ENCODE data around the gene PLA2G5.

PLA2G5 gene

GRCh38 chr1:20073256-20073655, 3.3 kb downstream of the PLA2G5 start:
- no peak overlapping the region for H3K4me2 ChIP-seq (ENCODE audit: low read length)
- no peaks in the 10 kb centered on the region for H4K20me1 ChIP-seq (ENCODE audit: insufficient read depth, low read length)
- H3K9me2 ChIP-seq (ENCODE audit: low read depth, low read length) = no peaks in the 10 kb centered on the region
- no peak overlapping the region for H3K27ac ChIP-seq (ENCODE audit: low read depth, low read length, poor library complexity, severe bottlenecking)
- H3K4me3 ChIP-seq (ENCODE audit: low read depth, low read length, poor library complexity, severe bottlenecking) = no peak overlapping the region
- no peak overlapping the region for H2AFZ ChIP-seq (ENCODE audit: low read length)
- H3K9ac ChIP-seq (ENCODE audit: low read length) = no peak overlapping the region
- H3K27me3 ChIP-seq (ENCODE audit: insufficient read depth, low read length) = no peaks in the 10 kb centered on the region
- H3K9me3 ChIP-seq (ENCODE audit: low read length) = no peaks in the 10 kb centered on the region
- no peaks in the 10 kb centered on the region for H3F3A ChIP-seq (ENCODE audit: insufficient read depth, low read length)
- no peaks in the 10 kb centered on the region for H3K4me1 ChIP-seq (ENCODE audit: insufficient read depth, low read length, severe bottlenecking)
- H3K79me2 ChIP-seq (ENCODE audit: insufficient read depth, low read length) = no peaks in the 10 kb centered on the region
- TF ChIP-seq, protein P1, sequence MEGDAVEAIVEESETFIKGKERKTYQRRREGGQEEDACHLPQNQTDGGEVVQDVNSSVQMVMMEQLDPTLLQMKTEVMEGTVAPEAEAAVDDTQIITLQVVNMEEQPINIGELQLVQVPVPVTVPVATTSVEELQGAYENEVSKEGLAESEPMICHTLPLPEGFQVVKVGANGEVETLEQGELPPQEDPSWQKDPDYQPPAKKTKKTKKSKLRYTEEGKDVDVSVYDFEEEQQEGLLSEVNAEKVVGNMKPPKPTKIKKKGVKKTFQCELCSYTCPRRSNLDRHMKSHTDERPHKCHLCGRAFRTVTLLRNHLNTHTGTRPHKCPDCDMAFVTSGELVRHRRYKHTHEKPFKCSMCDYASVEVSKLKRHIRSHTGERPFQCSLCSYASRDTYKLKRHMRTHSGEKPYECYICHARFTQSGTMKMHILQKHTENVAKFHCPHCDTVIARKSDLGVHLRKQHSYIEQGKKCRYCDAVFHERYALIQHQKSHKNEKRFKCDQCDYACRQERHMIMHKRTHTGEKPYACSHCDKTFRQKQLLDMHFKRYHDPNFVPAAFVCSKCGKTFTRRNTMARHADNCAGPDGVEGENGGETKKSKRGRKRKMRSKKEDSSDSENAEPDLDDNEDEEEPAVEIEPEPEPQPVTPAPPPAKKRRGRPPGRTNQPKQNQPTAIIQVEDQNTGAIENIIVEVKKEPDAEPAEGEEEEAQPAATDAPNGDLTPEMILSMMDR (IDR thresholded peaks at IDR 0.05; ENCODE audit: low read length) = no peak
- H3K36me3 ChIP-seq (ENCODE audit: insufficient read depth, low read length) = no peaks in the 10 kb centered on the region

- Histone ChIP-seq H3K4me1 (ENCODE audit: insufficient read depth, low read length, severe bottlenecking) (no peaks in the 10 kb centered on the region), H3K27ac (ENCODE audit: low read depth, low read length, poor library complexity, severe bottlenecking) (no peak overlapping the region), H3K27me3 (ENCODE audit: insufficient read depth, low read length) (no peaks in the 10 kb centered on the region), H4K20me1 (ENCODE audit: insufficient read depth, low read length) (no peaks in the 10 kb centered on the region), H3K4me3 (ENCODE audit: low read depth, low read length, poor library complexity, severe bottlenecking) (no peak overlapping the region), H3F3A (ENCODE audit: insufficient read depth, low read length) (no peaks in the 10 kb centered on the region), H3K4me2 (ENCODE audit: low read length) (no peak overlapping the region), H3K36me3 (ENCODE audit: insufficient read depth, low read length) (no peaks in the 10 kb centered on the region), H3K9me2 (ENCODE audit: low read depth, low read length) (no peaks in the 10 kb centered on the region), H3K9ac (ENCODE audit: low read length) (no peak overlapping the region), H3K79me2 (ENCODE audit: insufficient read depth, low read length) (no peaks in the 10 kb centered on the region), H3K9me3 (ENCODE audit: low read length) (no peaks in the 10 kb centered on the region), H2AFZ (ENCODE audit: low read length) (no peak overlapping the region)
- TF ChIP-seq EZH2 (IDR thresholded peaks at IDR 0.05; ENCODE audit: borderline replicate concordance, low read length) = no peak
- TF ChIP-seq, protein P1 (IDR thresholded peaks at IDR 0.05; ENCODE audit: low read length) = no peak
Measured at GRCh38 chr1:20074055-20074724, 4.2 kb downstream of the PLA2G5 start.

DNA sequence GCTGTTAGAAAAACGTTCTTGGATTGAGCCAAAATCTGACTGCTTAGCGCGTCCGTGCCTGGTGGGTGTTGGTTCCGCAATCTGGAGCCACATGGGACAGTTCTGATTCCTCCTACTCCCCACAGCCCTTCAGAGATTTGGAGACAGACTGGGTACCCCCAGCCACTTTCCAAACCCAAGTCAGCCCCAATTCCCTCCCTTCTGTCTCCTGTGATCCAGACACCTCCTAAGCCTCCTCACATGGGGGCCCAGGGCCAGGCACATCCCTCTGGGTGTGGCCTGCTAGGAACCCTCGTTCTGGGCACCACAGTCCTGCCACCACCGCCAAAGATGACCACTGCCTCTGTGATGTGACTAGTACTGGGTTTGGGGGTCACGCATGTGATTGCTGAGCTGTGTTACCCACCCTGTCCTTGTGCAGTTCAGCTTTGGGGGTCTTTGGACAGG, 4.8 kb downstream of the PLA2G5 start:
- H3K4me3 ChIP-seq (ENCODE audit: low read depth, low read length, poor library complexity, severe bottlenecking) = no peak overlapping the region
- H3F3A ChIP-seq (ENCODE audit: insufficient read depth, low read length) = no peaks in the 10 kb centered on the region
- no peak for TF ChIP-seq EZH2 (IDR thresholded peaks at IDR 0.05; ENCODE audit: borderline replicate concordance, low read length)
- TF ChIP-seq, protein P1 (IDR thresholded peaks at IDR 0.05; ENCODE audit: low read length) = no peak
- no peaks in the 10 kb centered on the region for H3K79me2 ChIP-seq (ENCODE audit: insufficient read depth, low read length)
- no peak overlapping the region for H2AFZ ChIP-seq (ENCODE audit: low read length)
- H3K36me3 ChIP-seq (ENCODE audit: insufficient read depth, low read length) = no peaks in the 10 kb centered on the region
- no peaks in the 10 kb centered on the region for H3K4me1 ChIP-seq (ENCODE audit: insufficient read depth, low read length, severe bottlenecking)
- no peaks in the 10 kb centered on the region for H3K9me2 ChIP-seq (ENCODE audit: low read depth, low read length)
- H3K4me2 ChIP-seq (ENCODE audit: low read length) = no peak overlapping the region
- H3K9me3 ChIP-seq (ENCODE audit: low read length) = no peaks in the 10 kb centered on the region
- H3K27me3 ChIP-seq (ENCODE audit: insufficient read depth, low read length) = no peaks in the 10 kb centered on the region
- H3K9ac ChIP-seq (ENCODE audit: low read length) = no peak overlapping the region
- no peaks in the 10 kb centered on the region for H4K20me1 ChIP-seq (ENCODE audit: insufficient read depth, low read length)
- no peak overlapping the region for H3K27ac ChIP-seq (ENCODE audit: low read depth, low read length, poor library complexity, severe bottlenecking)

All from OCI-LY1 (cell line).